ENCODE data around the gene TBCC.

The TBCC gene

GRCh38 chr6:42783876-42784642 lies 38.2 kb upstream of the TBCC start:
- Histone ChIP-seq H3K4me1 (peaks cover 28% of the 10 kb centered on the region), H3K9ac (peak overlapping the region; percentile 99), H3K9me3 (ENCODE audit: control insufficient read depth, low read length) (no peaks in the 10 kb centered on the region), H3K36me3 (ENCODE audit: control insufficient read depth, insufficient read depth, low read length) (no peaks in the 10 kb centered on the region), H3K27me3 (ENCODE audit: control insufficient read depth, insufficient read depth, low read length) (no peaks in the 10 kb centered on the region), H2AFZ (peak overlapping the region; percentile 79), H3K4me3 (ENCODE audit: low read depth, low read length) (peak overlapping the region; percentile 99), H3K4me2 (ENCODE audit: low read length) (peak overlapping the region; percentile 88), H3K27ac (peak overlapping the region; percentile 99), H3K79me2 (peaks cover 33% of the 10 kb centered on the region)
- no peak for TF ChIP-seq CTCF (IDR thresholded peaks at IDR 0.05)

- peak overlapping the region; percentile 79 for H2AFZ ChIP-seq
- peak overlapping the region; percentile 99 for H3K27ac ChIP-seq
- H3K4me2 ChIP-seq (ENCODE audit: low read length) = peak overlapping the region; percentile 88
- peak overlapping the region; percentile 99 for H3K9ac ChIP-seq
- peaks cover 28% of the 10 kb centered on the region for H3K79me2 ChIP-seq
- H3K9me3 ChIP-seq (ENCODE audit: control insufficient read depth, low read length) = no peaks in the 10 kb centered on the region
- no peak for TF ChIP-seq CTCF (IDR thresholded peaks at IDR 0.05)
- H3K36me3 ChIP-seq (ENCODE audit: control insufficient read depth, insufficient read depth, low read length) = no peaks in the 10 kb centered on the region
- H3K4me3 ChIP-seq (ENCODE audit: low read depth, low read length) = peak overlapping the region; percentile 99
- peaks cover 21% of the 10 kb centered on the region for H3K4me1 ChIP-seq
- H3K27me3 ChIP-seq (ENCODE audit: control insufficient read depth, insufficient read depth, low read length) = no peaks in the 10 kb centered on the region
These were observed 37.4 kb upstream of the TBCC start for GRCh38 chr6:42783177-42783875.

- Histone ChIP-seq H2AFZ (peak overlapping the region; percentile 71), H3K9ac (peak overlapping the region; percentile 68), H3K9me3 (ENCODE audit: control insufficient read depth, low read length) (no peaks in the 10 kb centered on the region), H3K27ac (peak overlapping the region; percentile 99), H3K36me3 (ENCODE audit: control insufficient read depth, insufficient read depth, low read length) (no peaks in the 10 kb centered on the region), H3K4me1 (peaks cover 20% of the 10 kb centered on the region), H3K4me3 (ENCODE audit: low read depth, low read length) (peak overlapping the region; percentile 99), H3K4me2 (ENCODE audit: low read length) (peak overlapping the region; percentile 88), H3K79me2 (peaks cover 26% of the 10 kb centered on the region), H3K27me3 (ENCODE audit: control insufficient read depth, insufficient read depth, low read length) (no peaks in the 10 kb centered on the region)
- TF ChIP-seq CTCF (IDR thresholded peaks at IDR 0.05) = no peak
These were observed 36.8 kb upstream of the TBCC start for GRCh38 chr6:42782689-42783176.

GRCh38 chr6:42781796-42782688 lies 36.1 kb upstream of the TBCC start, which contains the start of gene BICRAL:
Gene BICRAL, plus strand, starts transcription at chr6:42782052. Its CDS starts 39,971 bp downstream, at chr6:42822023.
- Histone ChIP-seq H3K36me3 (ENCODE audit: control insufficient read depth, insufficient read depth, low read length) (no peaks in the 10 kb centered on the region), H2AFZ (peak within 1 kb of the TSS; percentile 77), H3K4me2 (ENCODE audit: low read length) (peak within 1 kb of the TSS; percentile 88), H3K27me3 (ENCODE audit: control insufficient read depth, insufficient read depth, low read length) (no peaks in the 10 kb centered on the region), H3K9ac (peak within 1 kb of the TSS; percentile 68), H3K4me1 (peaks cover 15% of the 10 kb centered on the region), H3K79me2 (peaks cover 26% of the 10 kb centered on the region), H3K4me3 (ENCODE audit: low read depth, low read length) (peak within 1 kb of the TSS; percentile 99), H3K27ac (peak within 1 kb of the TSS; percentile 99), H3K9me3 (ENCODE audit: control insufficient read depth, low read length) (no peaks in the 10 kb centered on the region)
- no peak for TF ChIP-seq CTCF (IDR thresholded peaks at IDR 0.05)

Measured in parathyroid adenoma (tissue), 2 donors.